HG02884 (cell line): ENCODE measurements around the gene CHPF.

Experiments
- ATAC-seq: cut with Tn5 transposase; IDR thresholded peaks from one replicate; pipeline ENCODE4 v1.9.1; 2021; ENCODE audit warnings: mild to moderate bottlenecking, moderate library complexity; ENCODE audit not compliant: unreplicated experiment

CHPF gene

GRCh38 chr2:219533930-219534661 lies 9.5 kb downstream of the CHPF start:
- no peak for ATAC-seq

- ATAC-seq, result no peak
Measured at GRCh38 chr2:219532378-219532649, 11.3 kb downstream of the CHPF start.

GRCh38 chr2:219531639-219532377 lies 11.8 kb downstream of the CHPF start:
- no peak for ATAC-seq

- ATAC-seq, result peak; percentile 84
Measured at GRCh38 chr2:219530048-219530963, 13.3 kb downstream of the CHPF start.

GRCh38 chr2:219527472-219527871 lies 16.1 kb downstream of the CHPF start:
- no peak for ATAC-seq

- ATAC-seq, result no peak
Measured at GRCh38 chr2:219527076-219527394, 16.6 kb downstream of the CHPF start.

GRCh38 chr2:219526320-219527075 lies 17.1 kb downstream of the CHPF start:
- ATAC-seq, result no peak

- no peak for ATAC-seq
Measured at GRCh38 chr2:219525533-219526232, 17.9 kb downstream of the CHPF start.

- no peak for ATAC-seq
Measured at GRCh38 chr2:219524817-219525216, 18.8 kb downstream of the CHPF start.

- no peak for ATAC-seq
Measured at GRCh38 chr2:219523031-219523671, 20.5 kb downstream of the CHPF start.

GRCh38 chr2:219522111-219523030 lies 21.2 kb downstream of the CHPF start:
- no peak for ATAC-seq

GRCh38 chr2:219521066-219521880 lies 22.3 kb downstream of the CHPF start:
- ATAC-seq, result no peak

GRCh38 chr2:219520079-219520478 lies 23.5 kb downstream of the CHPF start:
- ATAC-seq, result no peak

- no peak for ATAC-seq
Measured at GRCh38 chr2:219519526-219519916, 24.1 kb downstream of the CHPF start.

- no peak for ATAC-seq
Measured at GRCh38 chr2:219517954-219518778, 25.4 kb downstream of the CHPF start.

- no peak for ATAC-seq
Measured at GRCh38 chr2:219516888-219517287, 26.7 kb downstream of the CHPF start.
